GM18907 (cell line): ENCODE measurements around the gene ZNF823.
"Not testable (repeated sequence)": the region's sequence is repeated elsewhere in the genome, so short reads cannot be mapped to it uniquely, and the experiment has no call there.

Source experiments
- ATAC-seq: cut with Tn5 transposase; IDR thresholded peaks from one replicate; pipeline ENCODE4 v1.9.1; 2021; ENCODE audit warnings: mild to moderate bottlenecking, moderate library complexity; ENCODE audit not compliant: unreplicated experiment

Gene ZNF823

GRCh38 chr19:11738746-11739620 lies at the start of gene ZNF823:
Gene ZNF823, minus strand, starts transcription at chr19:11738946. Its CDS starts 127 bp downstream, at chr19:11738819.
- peak; percentile 91 for ATAC-seq

GRCh38 chr19:11787536-11787935 lies 48.8 kb upstream of the ZNF823 start:
- ATAC-seq = no peak

GRCh38 chr19:11784356-11784755 lies 45.6 kb upstream of the ZNF823 start:
- ATAC-seq = no peak

GRCh38 chr19:11783767-11784166 lies 45.0 kb upstream of the ZNF823 start:
- ATAC-seq = no peak

DNA sequence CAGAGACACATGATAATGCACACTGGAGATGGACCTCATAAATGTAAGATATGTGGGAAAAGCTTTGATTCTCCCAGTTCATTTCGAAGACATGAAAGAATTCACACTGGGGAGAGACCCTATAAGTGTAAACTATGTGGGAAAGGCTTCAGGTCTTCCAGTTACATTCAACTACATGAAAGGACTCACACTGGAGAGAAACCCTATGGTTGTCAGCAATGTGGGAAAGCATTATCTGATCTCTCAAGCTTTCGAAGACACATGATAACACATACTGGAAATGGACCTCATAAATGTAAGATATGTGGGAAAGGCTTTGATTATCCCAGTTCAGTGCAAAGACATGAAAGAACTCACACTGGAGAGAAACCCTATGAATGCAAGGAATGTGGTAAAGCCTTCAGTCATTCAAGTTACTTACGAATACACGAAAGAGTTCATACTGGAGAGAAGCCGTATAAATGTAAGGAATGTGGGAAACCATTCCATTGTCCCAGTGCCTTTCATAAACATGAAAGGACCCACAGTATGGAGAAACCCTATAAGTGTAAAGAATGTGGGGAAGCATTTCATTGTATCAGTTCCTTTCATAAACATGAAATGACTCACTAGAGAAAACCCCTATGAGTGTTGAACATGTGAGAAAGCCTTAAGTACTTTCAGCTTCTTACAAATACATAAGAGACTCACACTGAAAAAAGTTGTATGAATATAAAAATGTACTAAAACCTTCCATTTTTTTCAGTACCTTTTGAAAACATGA lies 42.7 kb upstream of the ZNF823 start:
- ATAC-seq = no peak

DNA sequence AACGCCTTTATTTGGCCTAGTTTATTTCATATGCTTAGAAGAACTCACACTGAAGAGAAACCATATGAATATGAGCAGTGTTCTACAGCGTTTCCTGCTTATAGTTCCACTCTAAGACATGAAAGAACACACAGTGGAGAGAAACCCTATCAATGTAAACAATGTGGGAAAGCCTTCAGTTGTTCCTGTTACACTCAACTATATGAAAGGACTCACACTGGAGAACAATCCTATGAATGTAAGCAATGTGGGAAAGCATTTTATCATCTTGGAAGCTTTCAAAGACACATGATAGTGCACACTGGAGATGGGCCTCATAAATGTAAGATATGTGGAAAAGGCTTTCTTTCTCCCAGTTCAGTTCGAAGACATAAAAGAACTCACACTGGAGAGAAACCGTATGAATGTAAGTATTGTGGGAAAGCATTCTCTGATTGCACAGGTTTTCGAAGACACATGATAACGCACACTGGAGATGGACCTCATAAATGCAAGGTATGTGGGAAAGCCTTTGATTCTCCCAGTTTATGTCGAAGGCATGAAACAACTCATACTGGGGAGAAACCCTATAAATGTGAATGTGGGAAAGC lies 41.8 kb upstream of the ZNF823 start:
- ATAC-seq = no peak

DNA sequence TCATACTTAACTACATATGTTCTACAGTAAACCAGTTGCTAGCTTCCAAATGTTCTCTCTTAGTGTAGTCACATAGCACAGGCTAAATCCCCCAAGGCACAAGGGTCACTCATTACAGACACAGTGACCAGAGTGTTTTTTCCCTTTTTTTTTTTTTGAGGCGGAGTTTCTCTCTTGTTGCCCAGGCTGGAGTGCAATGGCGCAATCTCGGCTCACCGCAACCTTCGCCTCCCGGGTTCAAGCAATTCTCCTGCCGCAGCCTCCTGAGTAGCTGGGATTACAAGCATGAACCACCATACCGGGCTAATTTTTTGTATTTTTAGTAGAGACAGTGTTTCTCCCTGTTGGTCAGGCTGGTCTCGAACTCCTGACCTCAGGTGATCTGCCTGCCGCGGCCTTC lies 37.9 kb upstream of the ZNF823 start:
- ATAC-seq = not testable (repeated sequence)

DNA sequence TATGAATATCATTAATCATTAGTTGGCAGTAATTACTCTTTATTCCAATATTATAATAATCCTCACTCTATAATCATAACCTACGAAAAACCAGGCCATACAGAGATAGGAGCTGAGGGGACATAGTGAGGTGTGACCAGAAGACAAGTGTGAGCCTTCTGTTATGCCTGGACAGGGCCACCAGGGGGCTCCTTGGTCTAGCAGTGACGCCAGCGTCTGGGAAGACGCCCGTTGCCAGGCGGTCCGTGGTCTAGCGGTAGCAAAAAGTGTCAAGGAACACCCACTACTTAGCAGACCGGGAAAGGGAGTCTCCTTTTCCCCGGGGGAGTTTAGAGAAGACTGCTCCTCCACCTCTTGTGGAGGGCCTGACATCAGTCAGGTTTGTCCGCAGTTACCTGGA lies 32.8 kb upstream of the ZNF823 start:
- not testable (repeated sequence) for ATAC-seq

GRCh38 chr19:11769995-11770394 lies 31.2 kb upstream of the ZNF823 start:
- ATAC-seq = no peak

- ATAC-seq = peak; percentile 42
Measured at GRCh38 chr19:11767633-11768133, 28.9 kb upstream of the ZNF823 start.

- ATAC-seq = peak; percentile 92
Measured at GRCh38 chr19:11766597-11767591, 28.1 kb upstream of the ZNF823 start, which contains the start of gene ZNF441. Gene ZNF441, plus strand, starts transcription at chr19:11767000. Its CDS starts 194 bp downstream, at chr19:11767194.

- ATAC-seq = no peak
Measured at GRCh38 chr19:11763611-11764010, 24.9 kb upstream of the ZNF823 start.

DNA sequence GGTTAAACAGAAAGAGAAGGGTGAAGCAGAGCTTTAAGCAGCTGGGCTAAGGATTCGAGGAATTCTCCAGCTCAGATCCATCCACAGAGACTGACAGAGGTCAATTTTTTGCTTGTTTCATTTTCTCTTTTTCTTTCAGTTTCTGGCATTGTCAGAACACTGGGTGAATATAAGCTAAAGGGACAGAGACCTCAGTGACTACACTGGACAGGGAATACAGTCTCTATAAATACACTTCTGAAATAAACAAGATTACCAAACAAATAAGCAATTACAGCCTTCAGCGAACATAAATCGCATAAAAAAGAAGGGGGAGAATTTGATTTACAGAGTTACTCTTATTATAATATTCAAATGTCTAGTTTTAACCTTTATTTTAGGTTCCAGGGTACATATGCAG lies 24.4 kb upstream of the ZNF823 start:
- ATAC-seq = no peak

GRCh38 chr19:11759805-11760204 lies 21.1 kb upstream of the ZNF823 start:
- no peak for ATAC-seq

- ATAC-seq = no peak
Measured at GRCh38 chr19:11756965-11757364, 18.2 kb upstream of the ZNF823 start.

DNA sequence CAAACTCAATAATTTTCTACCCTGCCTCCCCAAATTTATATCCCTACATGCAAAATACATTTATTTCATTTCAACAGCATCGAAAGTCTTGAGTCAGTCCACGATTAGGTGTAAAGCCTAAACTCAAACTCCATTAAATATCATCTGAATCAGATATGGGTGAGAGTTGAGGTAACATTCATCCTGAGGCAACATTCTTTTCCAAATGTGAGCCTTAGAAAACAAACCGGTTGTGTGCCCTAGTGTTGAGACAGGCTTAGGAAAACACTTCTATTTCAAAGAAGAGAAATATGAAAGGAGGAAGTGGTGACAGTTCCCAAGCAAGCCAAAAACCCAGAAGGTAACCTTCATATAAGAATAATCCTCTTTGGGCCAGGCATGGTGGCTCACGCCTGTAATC lies 15.9 kb upstream of the ZNF823 start:
- no peak for ATAC-seq

GRCh38 chr19:11752244-11752736 lies 13.5 kb upstream of the ZNF823 start:
- no peak for ATAC-seq

- no peak for ATAC-seq
Measured at GRCh38 chr19:11749751-11750150, 11.0 kb upstream of the ZNF823 start.

DNA sequence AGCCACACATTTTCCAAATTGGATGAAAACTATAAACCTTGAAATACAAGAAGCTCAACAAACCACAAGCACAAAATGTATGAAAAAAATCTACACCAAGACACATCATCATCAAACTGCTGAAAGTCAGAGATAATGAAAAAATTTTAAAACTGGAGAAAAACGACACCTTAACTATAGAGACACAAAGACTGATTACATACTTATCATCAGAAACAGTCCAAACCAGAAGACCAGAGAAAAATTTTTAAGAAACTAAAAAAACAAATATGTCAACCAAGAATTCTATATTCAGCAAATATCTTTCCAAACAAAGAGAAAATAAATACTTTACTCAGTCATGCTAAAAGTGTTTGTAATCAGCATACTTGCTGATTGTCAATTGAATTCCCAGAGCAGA lies 8.5 kb upstream of the ZNF823 start:
- ATAC-seq = no peak

GRCh38 chr19:11745869-11746268 lies 7.1 kb upstream of the ZNF823 start:
- no peak for ATAC-seq
